Right ventricle myocardium inferior (tissue), 1 donor: ENCODE data around the gene CMPK1. TPM values are rescaled to one million over a fixed set of nuclear protein-coding genes. Genes with fewer than 3 reads are reported as not detected.
"Not testable (repeated sequence)": the region's sequence is repeated elsewhere in the genome, so short reads cannot be mapped to it uniquely, and the experiment has no call there.

Experiments used
- ATAC-seq: fragments of 200-7000 bp; cut with Tn5 transposase; one replicate; pipeline ENCODE4 v1.9.1; 2020; ENCODE audit warnings: mild to moderate bottlenecking, moderate library complexity
- DNase-seq: peaks from one replicate; pipeline ENCODE4 v3.0.0; 2021; ENCODE audit errors: missing footprints
- intact Hi-C: fragments of 100-400 bp; cut with DNase I; formaldehyde crosslinking; loops from one replicate; pipeline ENCODE4 v1.11.0; 2022
- total RNA-seq: library from RNA; stranded (reverse); fragmentation: NEBNext Ultra II Directional; extraction: Animal tissue kit (Norgen Biotek cat#: 25700); gene quantifications from one replicate; pipeline ENCODE4 v1.2.1, GENCODE V29; 2021
- donor health status: DM: no; HTN: yes; CAD: no; lungs with severe emphysema.

CMPK1 gene
- total RNA-seq, 1 donor from 2014 or later: 77.4 TPM

- DNase-seq (peak; percentile 93), ATAC-seq (peak; percentile 95)
- intact Hi-C loops: loop anchor here (2.0 kb wide), 1 partner anchor 19 kb away; the partner anchor contains the start of gene STIL
Measured at GRCh38 chr1:47333922-47334764, 553 bp downstream of the CMPK1 start.

- ATAC-seq (no peak), DNase-seq (no peak)
- intact Hi-C loops: loop anchor here (2.0 kb wide), 1 partner anchor 20 kb away; the partner anchor contains the start of gene STIL
Measured at GRCh38 chr1:47334765-47335435, 1.3 kb downstream of the CMPK1 start.

- intact Hi-C loops: no loop called here
- no peak for DNase-seq
Measured at GRCh38 chr1:47337350-47337749, 3.8 kb downstream of the CMPK1 start.

GRCh38 chr1:47338249-47339077 lies 4.9 kb downstream of the CMPK1 start:
- intact Hi-C loops: no loop called here
- ATAC-seq: no peak
- no peak for DNase-seq

More at GRCh38 chr1:47337350-47337749, 3.8 kb downstream of the CMPK1 start:
- no peak for ATAC-seq

- intact Hi-C loops: no loop called here
- DNase-seq: no peak
- ATAC-seq: no peak
Measured at GRCh38 chr1:47340227-47340626, 6.6 kb downstream of the CMPK1 start.

GRCh38 chr1:47346979-47347378 lies 13.4 kb downstream of the CMPK1 start:
- ATAC-seq, DNase-seq, intact Hi-C loops: not testable (repeated sequence)

GRCh38 chr1:47347735-47348134 lies 14.1 kb downstream of the CMPK1 start:
- intact Hi-C loops: no loop called here
- DNase-seq (no peak), ATAC-seq (no peak)

GRCh38 chr1:47348246-47348645 lies 14.7 kb downstream of the CMPK1 start:
- DNase-seq (no peak), ATAC-seq (no peak)
- intact Hi-C loops: no loop called here

- DNase-seq (no peak), ATAC-seq (no peak)
- intact Hi-C loops: no loop called here
Measured at GRCh38 chr1:47351305-47351704, 17.7 kb downstream of the CMPK1 start.

- ATAC-seq (no peak), DNase-seq (no peak)
- intact Hi-C loops: no loop called here
Measured at GRCh38 chr1:47361380-47361779, 27.8 kb downstream of the CMPK1 start.

- no peak for DNase-seq
- intact Hi-C loops: no loop called here
- no peak for ATAC-seq
Measured at GRCh38 chr1:47362828-47363227, 29.2 kb downstream of the CMPK1 start.

- no peak for DNase-seq
- no peak for ATAC-seq
- intact Hi-C loops: no loop called here
Measured at GRCh38 chr1:47367651-47368050, 34.1 kb downstream of the CMPK1 start.

GRCh38 chr1:47371016-47371517 lies 37.5 kb downstream of the CMPK1 start:
- intact Hi-C loops: no loop called here
- DNase-seq (no peak), ATAC-seq (no peak)

GRCh38 chr1:47374501-47374900 lies 40.9 kb downstream of the CMPK1 start:
- intact Hi-C loops: no loop called here
- no peak for ATAC-seq
- DNase-seq: no peak

GRCh38 chr1:47378147-47378546 lies 44.6 kb downstream of the CMPK1 start:
- DNase-seq (no peak), ATAC-seq (no peak)
- intact Hi-C loops: no loop called here

- intact Hi-C loops: no loop called here
- ATAC-seq (no peak), DNase-seq (no peak)
Measured at GRCh38 chr1:47380699-47381098, 47.1 kb downstream of the CMPK1 start.

GRCh38 chr1:47382399-47382983 lies 48.9 kb downstream of the CMPK1 start:
- intact Hi-C loops: no loop called here
- ATAC-seq: no peak
- no peak for DNase-seq

GRCh38 chr1:47384083-47384482 lies 50.5 kb downstream of the CMPK1 start:
- ATAC-seq (no peak), DNase-seq (no peak)
- intact Hi-C loops: no loop called here

GRCh38 chr1:47385020-47385419 lies 51.4 kb downstream of the CMPK1 start:
- intact Hi-C loops: loop anchor here (5.0 kb wide), 1 partner anchor 327 kb away; no protein-coding TSS in a partner anchor
- ATAC-seq (no peak), DNase-seq (no peak)
